CD14-positive monocyte (primary cell): ENCODE results near the gene SEMA5B. TPM values are rescaled to one million over a fixed set of nuclear protein-coding genes. Genes with fewer than 3 reads are reported as not detected.

Source experiments
- DNase-seq, 3 donors: peaks; one replicate each; pipeline ENCODE4 v3.0.0-alpha.2; 2011 to 2022
- H2AFZ ChIP-seq: 2 replicates; pipeline ENCODE4 v1.6.0; 2012; ENCODE audit warnings: mild to moderate bottlenecking, low read depth, low read length, inconsistent platforms; ENCODE audit not compliant: insufficient read depth, poor library complexity, severe bottlenecking
- H3K27ac ChIP-seq, 2 donors: 1 replicate in 1 of 2; 2 replicates in 1 of 2; pipeline ENCODE4 v1.5.1; 2012 to 2013; ENCODE audit warnings: low read length in 2 of 2, control low read depth in 1 of 2, inconsistent platforms in 1 of 2, low read depth in 1 of 2, mild to moderate bottlenecking in 1 of 2
- H3K27me3 ChIP-seq, 2 donors: one replicate each; pipeline versions ENCODE4 v1.6.0 to v1.6.1; 2011 to 2013; ENCODE audit warnings: low read length in 2 of 2; ENCODE audit not compliant: control insufficient read depth in 2 of 2, insufficient read depth in 2 of 2
- H3K36me3 ChIP-seq, 2 donors: replicated peaks in 1 of 2; 1 replicate in 1 of 2; 2 replicates in 1 of 2; pipeline versions ENCODE4 v1.5.1 to v1.6.1; 2012 to 2013; ENCODE audit warnings: low read length in 2 of 2, control low read depth in 1 of 2, inconsistent platforms in 1 of 2, mild to moderate bottlenecking in 1 of 2; ENCODE audit not compliant: insufficient read depth in 2 of 2, control insufficient read depth in 1 of 2
- H3K4me1 ChIP-seq, 2 donors: 1 replicate in 1 of 2; 2 replicates in 1 of 2; pipeline versions ENCODE4 v1.5.1 to v1.6.1; 2012 to 2013; ENCODE audit warnings: low read length in 2 of 2, control low read depth in 1 of 2, inconsistent platforms in 1 of 2, mild to moderate bottlenecking in 1 of 2, moderate library complexity in 1 of 2; ENCODE audit not compliant: insufficient read depth in 2 of 2, control insufficient read depth in 1 of 2
- H3K4me2 ChIP-seq: replicated peaks from 2 replicates; pipeline ENCODE3; 2012; ENCODE audit warnings: low read length, moderate library complexity, mild to moderate bottlenecking; ENCODE audit not compliant: poor library complexity, severe bottlenecking; ENCODE audit errors: extremely low read depth
- H3K4me3 ChIP-seq, 3 experiments: fragments of 200-600 bp in 1 of 3; sonication (generic) in 1 of 3; replicated peaks in 1 of 3; 1 replicate in 2 of 3; 2 replicates in 1 of 3; pipeline ENCODE4 v1.5.1; 2011 to 2013; ENCODE audit warnings: low read length in 3 of 3, mild to moderate bottlenecking in 3 of 3, control low read depth in 2 of 3, low read depth in 2 of 3, inconsistent platforms in 1 of 3, moderate library complexity in 1 of 3
- H3K79me2 ChIP-seq: 2 replicates; pipeline ENCODE4 v1.6.0; 2012; ENCODE audit warnings: mild to moderate bottlenecking, control low read depth, inconsistent platforms, low read length, moderate library complexity; ENCODE audit not compliant: insufficient read depth
- H3K9ac ChIP-seq: 2 replicates; pipeline ENCODE4 v1.6.0; 2017; ENCODE audit warnings: low read length, mild to moderate bottlenecking; ENCODE audit not compliant: insufficient read depth, poor library complexity, severe bottlenecking
- H3K9me3 ChIP-seq, 2 donors: replicated peaks in 1 of 2; 1 replicate in 1 of 2; 2 replicates in 1 of 2; pipeline versions ENCODE4 v1.5.1 to v1.6.1; 2012 to 2013; ENCODE audit warnings: low read length in 2 of 2, control low read depth in 1 of 2; ENCODE audit not compliant: control insufficient read depth in 1 of 2, insufficient read depth in 1 of 2
- H4K20me1 ChIP-seq: 2 replicates; pipeline ENCODE4 v1.6.0; 2012; ENCODE audit warnings: mild to moderate bottlenecking, low read length, control low read depth, moderate library complexity; ENCODE audit not compliant: insufficient read depth
- H3K27ac Mint-ChIP-seq, 7 donors: one replicate each; pipeline ENCODE4 v1.8.0; 2020; ENCODE audit warnings: mild to moderate bottlenecking in 7 of 7, mixed read lengths in 7 of 7, moderate library complexity in 6 of 7, inconsistent platforms in 2 of 7
- H3K27me3 Mint-ChIP-seq, 3 donors: one replicate each; pipeline ENCODE4 v1.8.0; 2021 to 2022; ENCODE audit warnings: low read depth in 3 of 3, mild to moderate bottlenecking in 3 of 3, mixed read lengths in 3 of 3, moderate library complexity in 3 of 3, inconsistent platforms in 1 of 3
- H3K36me3 Mint-ChIP-seq, 2 donors: one replicate each; pipeline ENCODE4 v1.8.0; 2020; ENCODE audit warnings: mixed read lengths in 2 of 2, inconsistent platforms in 1 of 2, mild to moderate bottlenecking in 1 of 2
- H3K4me1 Mint-ChIP-seq: one replicate; pipeline ENCODE4 v1.8.0; 2020; ENCODE audit warnings: mild to moderate bottlenecking, mixed read lengths
- H3K4me3 Mint-ChIP-seq, 2 donors: one replicate each; pipeline ENCODE4 v1.8.0; 2020; ENCODE audit warnings: mild to moderate bottlenecking in 2 of 2, mixed read lengths in 2 of 2, moderate library complexity in 1 of 2
- H3K9me3 Mint-ChIP-seq, 7 donors: one replicate each; pipeline ENCODE4 v1.8.0; 2020 to 2022; ENCODE audit warnings: mixed read lengths in 7 of 7, mild to moderate bottlenecking in 6 of 7, moderate library complexity in 6 of 7, inconsistent platforms in 2 of 7
- WGBS: methylation state at CpG from one replicate; pipeline ENCODE4 v1.1.5; 2013; ENCODE audit warnings: missing lambda C conversion rate; ENCODE audit not compliant: insufficient coverage; 5-methylcytosine and 5-hydroxymethylcytosine counted together
- intact Hi-C, 2 donors: fragments of 100-400 bp; cut with micrococcal nuclease; formaldehyde crosslinking; loops; one replicate each; pipeline versions ENCODE4 v1.15.0 to v1.15.1; 2023
- polyA plus RNA-seq, 3 donors: library from polyadenylated mRNA; depleted of rRNA in 1 of 3; unstranded in 2 of 3; stranded (reverse) in 1 of 3; fragments of 300-500 nt in 2 of 3; fragments of >200 nt in 1 of 3; fragmentation: Illumina TruSeq in 2 of 3; gene quantifications; 1 replicate in 2 of 3; 2 replicates in 1 of 3; pipeline ENCODE4 v1.2.3, GENCODE V29; 2012 to 2021
- TF ChIP-seq, protein P1 (sequence below): fragments of 200-600 bp; IDR thresholded peaks from one replicate; pipeline ENCODE4 v1.8.0; 2022; ENCODE audit warnings: antibody characterized with exemption, mild to moderate bottlenecking

Gene SEMA5B
- polyA plus RNA-seq, 3 donors = not detected

DNA sequence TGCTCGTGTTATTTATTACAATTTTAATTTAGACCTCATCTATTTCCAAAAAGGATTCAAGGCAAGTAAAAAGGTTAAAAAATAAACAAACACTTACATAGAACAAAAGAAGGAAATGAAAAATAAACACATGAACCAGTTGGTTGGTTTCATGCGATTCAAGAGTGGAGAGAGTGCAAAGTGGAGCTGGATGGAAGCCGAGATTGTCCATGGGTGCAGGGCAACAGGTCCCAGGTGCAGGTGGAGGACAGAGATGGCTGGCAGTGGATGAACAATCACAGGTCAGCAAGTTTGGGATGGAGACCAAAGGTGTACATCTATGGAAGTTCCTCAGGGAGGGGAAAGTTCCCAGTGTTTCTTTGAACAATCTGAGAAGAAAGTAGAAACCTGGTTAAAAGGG lies 11.6 kb upstream of the SEMA5B start:
- Histone ChIP-seq H3K79me2 (no peaks in the 10 kb centered on the region), H3K36me3 (no peaks in the 10 kb centered on the region), H3K9ac (no peak overlapping the region), H3K4me2 (no peak overlapping the region), H2AFZ (no peak overlapping the region), H3K9me3 (no peaks in the 10 kb centered on the region), H3K27me3 (no peaks in the 10 kb centered on the region), H3K4me1 (peaks cover 16% of the 10 kb centered on the region in 2 donors), H3K4me3 (no peak overlapping the region), H3K27ac (no peak overlapping the region), H4K20me1 (no peaks in the 10 kb centered on the region)
- TF ChIP-seq, protein P1, sequence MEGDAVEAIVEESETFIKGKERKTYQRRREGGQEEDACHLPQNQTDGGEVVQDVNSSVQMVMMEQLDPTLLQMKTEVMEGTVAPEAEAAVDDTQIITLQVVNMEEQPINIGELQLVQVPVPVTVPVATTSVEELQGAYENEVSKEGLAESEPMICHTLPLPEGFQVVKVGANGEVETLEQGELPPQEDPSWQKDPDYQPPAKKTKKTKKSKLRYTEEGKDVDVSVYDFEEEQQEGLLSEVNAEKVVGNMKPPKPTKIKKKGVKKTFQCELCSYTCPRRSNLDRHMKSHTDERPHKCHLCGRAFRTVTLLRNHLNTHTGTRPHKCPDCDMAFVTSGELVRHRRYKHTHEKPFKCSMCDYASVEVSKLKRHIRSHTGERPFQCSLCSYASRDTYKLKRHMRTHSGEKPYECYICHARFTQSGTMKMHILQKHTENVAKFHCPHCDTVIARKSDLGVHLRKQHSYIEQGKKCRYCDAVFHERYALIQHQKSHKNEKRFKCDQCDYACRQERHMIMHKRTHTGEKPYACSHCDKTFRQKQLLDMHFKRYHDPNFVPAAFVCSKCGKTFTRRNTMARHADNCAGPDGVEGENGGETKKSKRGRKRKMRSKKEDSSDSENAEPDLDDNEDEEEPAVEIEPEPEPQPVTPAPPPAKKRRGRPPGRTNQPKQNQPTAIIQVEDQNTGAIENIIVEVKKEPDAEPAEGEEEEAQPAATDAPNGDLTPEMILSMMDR = no peak
- intact Hi-C loops = no loop called here
- Mint-ChIP-seq H3K36me3 (no peaks in the 10 kb centered on the region), H3K27me3 (peaks cover under 1 to 6% (median 1%) of the 10 kb centered on the region in 3 donors), H3K4me1 (peaks cover 17% of the 10 kb centered on the region), H3K27ac (no peak overlapping the region), H3K9me3 (peaks cover 0 to 2% (median 0%) of the 10 kb centered on the region in 7 donors), H3K4me3 (no peak overlapping the region)
- 88% methylated on average over 2 of the region's 3 CpGs for WGBS
- no peak for DNase-seq

DNA sequence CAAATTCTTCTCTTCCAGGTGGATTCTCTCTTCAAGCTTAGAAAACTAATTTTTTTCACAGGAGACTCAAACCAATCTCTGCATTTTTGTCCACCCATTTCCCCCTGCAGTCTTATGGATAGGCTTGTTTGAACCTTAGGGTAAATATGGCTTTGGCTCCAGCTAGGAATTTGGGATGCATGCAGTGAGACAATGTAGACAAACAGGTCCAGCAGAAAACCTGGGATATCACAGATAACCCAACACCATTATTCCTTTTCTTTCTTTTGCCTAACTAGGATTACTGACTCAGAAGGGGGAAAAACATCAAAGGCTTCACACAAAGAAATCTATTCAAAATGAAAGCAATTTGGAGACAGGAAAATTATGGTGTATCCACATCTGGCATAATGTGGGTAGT lies 11.2 kb upstream of the SEMA5B start:
- intact Hi-C loops = no loop called here
- no peak overlapping the region for H3K9ac ChIP-seq
- no peaks in the 10 kb centered on the region for H3K9me3 ChIP-seq
- no peak overlapping the region for H2AFZ ChIP-seq
- Mint-ChIP-seq H3K27ac (no peak overlapping the region), H3K4me3 (no peak overlapping the region), H3K36me3 (no peaks in the 10 kb centered on the region), H3K9me3 (peaks cover 0 to 2% (median 0%) of the 10 kb centered on the region in 7 donors), H3K27me3 (peaks cover 0 to 5% (median 1%) of the 10 kb centered on the region in 3 donors), H3K4me1 (peaks cover 17% of the 10 kb centered on the region)
- H3K79me2 ChIP-seq = no peaks in the 10 kb centered on the region
- TF ChIP-seq, protein P1 = no peak
- no peak for DNase-seq
- no peak overlapping the region for H3K4me3 ChIP-seq
- no peaks in the 10 kb centered on the region for H3K27me3 ChIP-seq
- H4K20me1 ChIP-seq = no peaks in the 10 kb centered on the region
- H3K4me1 ChIP-seq = peaks cover 16% of the 10 kb centered on the region in 2 donors
- no peaks in the 10 kb centered on the region for H3K36me3 ChIP-seq
- H3K4me2 ChIP-seq = no peak overlapping the region
- no peak overlapping the region for H3K27ac ChIP-seq
